Smooth muscle cell (in vitro differentiated cells): Measurements from ENCODE around the gene BICRA. TPM values are rescaled to one million over a fixed set of nuclear protein-coding genes. Genes with fewer than 3 reads are reported as not detected.

Source experiments
- DNase-seq: peaks from one replicate; lab custom pipeline; 2025; ENCODE audit not compliant: unreplicated experiment; lab: John Stamatoyannopoulos, UW
- H2AFZ ChIP-seq: fragments of 200-600 bp; sonication (generic); 2 replicates; pipeline ENCODE4 v1.6.0; 2016; ENCODE audit warnings: antibody characterized with exemption, low read depth, mild to moderate bottlenecking
- H3F3A ChIP-seq: fragments of 200-600 bp; sonication (generic); 2 replicates; pipeline ENCODE4 v1.6.0; 2017; ENCODE audit warnings: antibody characterized with exemption, low read depth
- H3K27ac ChIP-seq: fragments of 200-600 bp; sonication (generic); 2 replicates; pipeline ENCODE4 v1.5.1; 2016; ENCODE audit warnings: low read depth, mild to moderate bottlenecking
- H3K27me3 ChIP-seq: fragments of 200-600 bp; sonication (generic); 2 replicates; pipeline ENCODE4 v1.6.1; 2016; ENCODE audit warnings: low read depth, mild to moderate bottlenecking
- H3K36me3 ChIP-seq: fragments of 200-600 bp; sonication (generic); 2 replicates; pipeline ENCODE4 v1.5.1; 2016; ENCODE audit warnings: low read depth
- H3K4me1 ChIP-seq: fragments of 200-600 bp; sonication (generic); 2 replicates; pipeline ENCODE4 v1.5.1; 2016; ENCODE audit warnings: low read depth
- H3K4me2 ChIP-seq: fragments of 200-600 bp; sonication (generic); 2 replicates; pipeline ENCODE4 v1.6.0; 2016; ENCODE audit warnings: mild to moderate bottlenecking
- H3K4me3 ChIP-seq: fragments of 200-600 bp; sonication (generic); 2 replicates; pipeline ENCODE4 v1.5.1; 2016; ENCODE audit warnings: mild to moderate bottlenecking
- H3K79me2 ChIP-seq: fragments of 200-600 bp; sonication (generic); 2 replicates; pipeline ENCODE4 v1.6.0; 2016; ENCODE audit warnings: low read depth, mild to moderate bottlenecking
- H3K9ac ChIP-seq: fragments of 200-600 bp; sonication (generic); 2 replicates; pipeline ENCODE4 v1.6.0; 2016; ENCODE audit warnings: low read depth
- H3K9me3 ChIP-seq: fragments of 200-600 bp; sonication (generic); replicated peaks from 2 replicates; pipeline ENCODE4 v1.5.1; 2016; ENCODE audit warnings: low read depth
- H4K20me1 ChIP-seq: fragments of 200-600 bp; sonication (generic); 2 replicates; pipeline ENCODE4 v1.6.0; 2016; ENCODE audit warnings: low read depth
- CTCF ChIP-seq: fragments of 200-600 bp; sonication (generic); IDR thresholded peaks from 2 replicates; pipeline ENCODE4 v1.5.1; 2017; ENCODE audit warnings: borderline replicate concordance, mild to moderate bottlenecking, antibody characterized with exemption; ENCODE audit not compliant: insufficient read depth, poor library complexity, severe bottlenecking
- WGBS: methylation state at CpG from one replicate; pipeline ENCODE4 v1.1.7; 2016; ENCODE audit warnings: low lambda C conversion rate; 5-methylcytosine and 5-hydroxymethylcytosine counted together
- polyA plus RNA-seq: library from polyadenylated mRNA; unstranded; fragments of >200 nt; fragmentation: Nextera tagmentation; extraction: Ambion mirVana; gene quantifications from 2 replicates; pipeline ENCODE4 v1.2.1, GENCODE V29; 2016
- total RNA-seq: library from RNA; depleted of rRNA; stranded (reverse); fragments of >200 nt; gene quantifications from 2 replicates; pipeline ENCODE4 v1.2.3, GENCODE V29; 2014

BICRA gene
- total and polyA plus RNA-seq, 2 experiments from 2014 or later, result 3.6 to 10.0 TPM

DNA sequence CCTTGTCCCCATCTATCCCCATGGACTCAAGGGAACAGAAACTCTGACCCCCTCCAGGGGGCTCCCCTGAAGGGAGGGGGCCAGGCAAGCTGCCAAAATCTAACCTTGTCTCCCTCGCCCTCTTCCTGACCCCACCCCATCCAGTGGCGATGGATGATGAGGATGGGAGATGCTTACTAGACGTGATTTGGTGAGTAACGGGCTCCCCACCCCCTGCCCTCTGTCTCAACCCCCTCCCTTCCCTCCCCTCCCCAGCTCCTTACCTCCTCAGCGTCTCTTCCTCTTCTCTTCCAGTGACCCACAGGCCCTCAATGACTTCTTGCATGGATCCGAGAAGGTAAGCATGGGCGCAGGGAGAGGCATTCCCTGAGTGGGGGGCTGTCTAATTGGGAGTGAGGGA lies 64.5 kb downstream of the BICRA start:
- Histone ChIP-seq H3K36me3 (no peaks in the 10 kb centered on the region), H3K9ac (no peak overlapping the region), H3K4me1 (no peaks in the 10 kb centered on the region), H3K79me2 (peaks cover 32% of the 10 kb centered on the region), H3K4me2 (no peak overlapping the region), H3F3A (no peaks in the 10 kb centered on the region), H2AFZ (no peak overlapping the region), H3K27me3 (no peaks in the 10 kb centered on the region), H3K27ac (no peak overlapping the region), H3K4me3 (no peak overlapping the region), H4K20me1 (peaks cover 74% of the 10 kb centered on the region), H3K9me3 (no peaks in the 10 kb centered on the region)
- WGBS, result 97% methylated on average over 6 of the region's 7 CpGs
- no peak for TF ChIP-seq CTCF
- no peak for DNase-seq

- Histone ChIP-seq H4K20me1 (peaks cover 72% of the 10 kb centered on the region), H3K27me3 (no peaks in the 10 kb centered on the region), H3K4me1 (no peaks in the 10 kb centered on the region), H3K9me3 (no peaks in the 10 kb centered on the region), H3K9ac (no peak overlapping the region), H2AFZ (no peak overlapping the region), H3K36me3 (no peaks in the 10 kb centered on the region), H3K4me2 (no peak overlapping the region), H3K79me2 (peaks cover 22% of the 10 kb centered on the region), H3K27ac (no peak overlapping the region), H3F3A (no peaks in the 10 kb centered on the region), H3K4me3 (no peak overlapping the region)
- WGBS, result 86% methylated on average over 5 of the region's 5 CpGs
- no peak for TF ChIP-seq CTCF
- DNase-seq, result no peak
Measured at GRCh38 chr19:47674548-47674947, 65.6 kb downstream of the BICRA start.

- 98% methylated on average over 12 of the region's 12 CpGs for WGBS
- no peaks in the 10 kb centered on the region for H3K9me3 ChIP-seq
- H2AFZ ChIP-seq, result no peak overlapping the region
- no peaks in the 10 kb centered on the region for H3F3A ChIP-seq
- H4K20me1 ChIP-seq, result peaks cover 65% of the 10 kb centered on the region
- H3K4me1 ChIP-seq, result no peaks in the 10 kb centered on the region
- no peak for DNase-seq
- TF ChIP-seq CTCF, result no peak
- H3K27me3 ChIP-seq, result no peaks in the 10 kb centered on the region
- peaks cover 16% of the 10 kb centered on the region for H3K79me2 ChIP-seq
- no peak overlapping the region for H3K27ac ChIP-seq
- no peak overlapping the region for H3K9ac ChIP-seq
- no peak overlapping the region for H3K4me3 ChIP-seq
- no peak overlapping the region for H3K4me2 ChIP-seq
- H3K36me3 ChIP-seq, result no peaks in the 10 kb centered on the region
Measured at GRCh38 chr19:47675271-47675670, 66.3 kb downstream of the BICRA start.

DNA sequence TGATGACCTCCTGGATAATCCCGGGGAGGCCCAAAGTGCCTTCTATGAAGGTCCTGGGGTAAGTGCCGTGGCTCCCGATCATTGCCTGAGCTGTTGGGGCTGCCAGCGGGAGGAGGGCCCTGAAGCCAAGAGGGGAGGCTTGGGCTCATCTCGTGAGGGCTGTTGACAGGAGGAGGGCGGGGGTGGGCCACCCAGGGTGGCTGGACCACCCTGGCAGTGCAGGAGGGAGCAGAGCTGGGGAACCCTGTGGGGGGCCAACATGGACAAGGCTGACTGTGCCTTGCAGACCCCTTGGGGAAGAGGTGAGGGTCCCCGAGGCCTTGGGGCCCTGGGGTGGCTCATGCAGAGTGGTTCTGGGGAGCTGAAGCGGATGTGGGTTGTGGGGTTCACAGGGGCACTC lies 66.9 kb downstream of the BICRA start:
- Histone ChIP-seq H3K4me2 (no peak overlapping the region), H3K79me2 (peaks cover 10% of the 10 kb centered on the region), H3K4me1 (no peaks in the 10 kb centered on the region), H2AFZ (no peak overlapping the region), H3K9me3 (no peaks in the 10 kb centered on the region), H3K27ac (no peak overlapping the region), H3K36me3 (no peaks in the 10 kb centered on the region), H3K4me3 (no peak overlapping the region), H3K27me3 (no peaks in the 10 kb centered on the region), H3K9ac (no peak overlapping the region), H3F3A (no peaks in the 10 kb centered on the region), H4K20me1 (peaks cover 59% of the 10 kb centered on the region)
- no peak for DNase-seq
- WGBS, result 92% methylated on average over 6 of the region's 8 CpGs
- TF ChIP-seq CTCF, result no peak
